ENCODE data around the gene MON1A. TPM values are rescaled to one million over a fixed set of nuclear protein-coding genes. Genes with fewer than 3 reads are reported as not detected.
"Not testable (repeated sequence)": the region's sequence is repeated elsewhere in the genome, so short reads cannot be mapped to it uniquely, and the experiment has no call there.

The MON1A gene
- total and polyA plus RNA-seq, 2 experiments from 2014 or later: 12.8 to 13.3 TPM

DNA sequence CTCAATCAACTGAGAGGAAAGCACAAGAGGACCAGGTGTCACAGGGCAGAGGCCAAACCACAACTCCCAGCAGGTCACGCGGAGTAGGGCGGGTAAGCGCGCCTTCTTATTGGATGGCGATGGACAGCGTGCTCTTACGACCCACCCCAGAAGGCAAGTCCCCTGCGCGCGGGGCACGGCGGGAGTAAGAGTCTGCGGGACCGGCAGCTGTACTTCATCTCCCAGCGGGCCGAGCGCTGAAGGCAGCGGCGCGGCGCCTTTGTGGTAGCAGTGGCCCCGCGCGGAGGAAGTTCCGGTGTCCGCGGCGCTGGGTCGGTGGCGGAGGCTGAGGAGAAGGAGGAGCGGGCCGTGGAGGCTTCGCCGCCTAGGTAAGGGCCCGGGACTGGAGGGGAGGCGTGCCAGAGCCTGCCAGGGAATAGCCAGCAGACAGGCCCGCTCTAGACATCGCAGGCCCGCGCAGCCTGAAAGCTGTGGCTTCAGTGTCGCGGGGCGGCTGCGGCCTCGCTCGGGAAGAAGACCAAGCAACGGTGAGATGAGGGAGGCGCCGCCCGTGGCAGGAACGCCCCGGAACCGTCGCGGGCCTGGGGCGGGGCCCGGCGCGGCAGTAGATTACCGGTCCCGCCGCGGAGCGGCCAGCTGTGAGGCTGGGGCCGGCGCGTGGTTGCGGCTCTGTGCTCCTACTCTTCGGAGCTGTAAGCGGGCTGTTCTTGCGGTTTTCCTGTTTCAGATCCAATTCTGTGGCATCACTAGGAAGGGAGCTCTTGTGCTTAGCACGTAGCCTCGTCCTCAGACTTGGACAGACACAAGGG is 10.5 kb upstream of the MON1A start, which contains the start of gene RBM6:
Gene RBM6, plus strand, starts transcription at position 293 of the 809 bp plus-strand sequence. CDS start 22,492 bp downstream, outside the sequence.
- H3K4me3 ChIP-seq: peak within 1 kb of the TSS; percentile 72
- TF ChIP-seq, protein P1, sequence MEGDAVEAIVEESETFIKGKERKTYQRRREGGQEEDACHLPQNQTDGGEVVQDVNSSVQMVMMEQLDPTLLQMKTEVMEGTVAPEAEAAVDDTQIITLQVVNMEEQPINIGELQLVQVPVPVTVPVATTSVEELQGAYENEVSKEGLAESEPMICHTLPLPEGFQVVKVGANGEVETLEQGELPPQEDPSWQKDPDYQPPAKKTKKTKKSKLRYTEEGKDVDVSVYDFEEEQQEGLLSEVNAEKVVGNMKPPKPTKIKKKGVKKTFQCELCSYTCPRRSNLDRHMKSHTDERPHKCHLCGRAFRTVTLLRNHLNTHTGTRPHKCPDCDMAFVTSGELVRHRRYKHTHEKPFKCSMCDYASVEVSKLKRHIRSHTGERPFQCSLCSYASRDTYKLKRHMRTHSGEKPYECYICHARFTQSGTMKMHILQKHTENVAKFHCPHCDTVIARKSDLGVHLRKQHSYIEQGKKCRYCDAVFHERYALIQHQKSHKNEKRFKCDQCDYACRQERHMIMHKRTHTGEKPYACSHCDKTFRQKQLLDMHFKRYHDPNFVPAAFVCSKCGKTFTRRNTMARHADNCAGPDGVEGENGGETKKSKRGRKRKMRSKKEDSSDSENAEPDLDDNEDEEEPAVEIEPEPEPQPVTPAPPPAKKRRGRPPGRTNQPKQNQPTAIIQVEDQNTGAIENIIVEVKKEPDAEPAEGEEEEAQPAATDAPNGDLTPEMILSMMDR (IDR thresholded peaks at IDR 0.05; ENCODE audit: low read depth, low read length): no peak
- no peaks in the 10 kb centered on the region for H3K4me1 ChIP-seq (ENCODE audit: low read depth)
- H3K9me3 ChIP-seq (ENCODE audit: low read depth): no peaks in the 10 kb centered on the region
- H3K27me3 ChIP-seq: no peaks in the 10 kb centered on the region
- peak within 1 kb of the TSS; percentile 95 for H3K27ac ChIP-seq
- no peaks in the 10 kb centered on the region for H3K36me3 ChIP-seq
- peak; percentile 98 to 99 for DNase-seq (ENCODE audit: low read depth in 1 of 2, low spot score in 1 of 2)

GRCh38 chr3:49937090-49937489 is 7.5 kb upstream of the MON1A start:
- no peaks in the 10 kb centered on the region for H3K4me1 ChIP-seq (ENCODE audit: low read depth)
- H3K4me3 ChIP-seq: no peak overlapping the region
- DNase-seq (ENCODE audit: low read depth in 1 of 2, low spot score in 1 of 2): no peak
- no peaks in the 10 kb centered on the region for H3K27me3 ChIP-seq
- no peaks in the 10 kb centered on the region for H3K9me3 ChIP-seq (ENCODE audit: low read depth)
- H3K36me3 ChIP-seq: no peaks in the 10 kb centered on the region
- H3K27ac ChIP-seq: no peak overlapping the region
- TF ChIP-seq, protein P1 (IDR thresholded peaks at IDR 0.05; ENCODE audit: low read depth, low read length): no peak

GRCh38 chr3:49932281-49932680 is 2.7 kb upstream of the MON1A start:
- H3K27ac ChIP-seq; H3K4me3 ChIP-seq; H3K9me3 ChIP-seq (ENCODE audit: low read depth): not testable (repeated sequence)

DNA sequence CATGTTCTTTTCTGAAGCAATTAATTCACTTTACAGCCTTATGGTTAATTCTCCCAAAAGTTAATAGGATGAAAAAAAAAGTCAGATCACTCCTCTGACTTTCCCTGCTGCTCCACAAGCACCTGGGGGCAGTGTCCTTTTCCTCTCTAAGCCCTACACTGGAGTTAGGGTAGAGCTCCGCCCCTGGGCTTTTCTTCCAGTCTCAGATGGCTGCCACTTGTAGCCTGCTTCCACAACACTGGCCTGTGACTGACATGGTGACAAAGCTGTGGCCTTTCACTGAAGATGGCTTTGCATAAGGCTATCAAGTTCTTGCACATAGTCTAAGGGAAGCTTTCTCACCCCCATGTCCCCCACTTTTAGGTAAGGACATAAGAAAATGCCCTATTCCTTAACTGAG is 1.3 kb upstream of the MON1A start:
- peak in 1 of 2 donors; percentile 81 for DNase-seq (ENCODE audit: low read depth in 1 of 2, low spot score in 1 of 2)
- peak overlapping the region; percentile 86 for H3K27ac ChIP-seq
- H3K9me3 ChIP-seq (ENCODE audit: low read depth): no peaks in the 10 kb centered on the region
- no peaks in the 10 kb centered on the region for H3K27me3 ChIP-seq
- TF ChIP-seq, protein P1 (IDR thresholded peaks at IDR 0.05; ENCODE audit: low read depth, low read length): no peak
- H3K4me1 ChIP-seq (ENCODE audit: low read depth): peaks cover 11% of the 10 kb centered on the region
- no peaks in the 10 kb centered on the region for H3K36me3 ChIP-seq
- H3K4me3 ChIP-seq: no peak overlapping the region

More at GRCh38 chr3:49932281-49932680, 2.7 kb upstream of the MON1A start:
- H3K36me3 ChIP-seq; H3K27me3 ChIP-seq; DNase-seq (ENCODE audit: low read depth in 1 of 2, low spot score in 1 of 2): not testable (repeated sequence)
- peaks cover 11% of the 10 kb centered on the region for H3K4me1 ChIP-seq (ENCODE audit: low read depth)

DNA sequence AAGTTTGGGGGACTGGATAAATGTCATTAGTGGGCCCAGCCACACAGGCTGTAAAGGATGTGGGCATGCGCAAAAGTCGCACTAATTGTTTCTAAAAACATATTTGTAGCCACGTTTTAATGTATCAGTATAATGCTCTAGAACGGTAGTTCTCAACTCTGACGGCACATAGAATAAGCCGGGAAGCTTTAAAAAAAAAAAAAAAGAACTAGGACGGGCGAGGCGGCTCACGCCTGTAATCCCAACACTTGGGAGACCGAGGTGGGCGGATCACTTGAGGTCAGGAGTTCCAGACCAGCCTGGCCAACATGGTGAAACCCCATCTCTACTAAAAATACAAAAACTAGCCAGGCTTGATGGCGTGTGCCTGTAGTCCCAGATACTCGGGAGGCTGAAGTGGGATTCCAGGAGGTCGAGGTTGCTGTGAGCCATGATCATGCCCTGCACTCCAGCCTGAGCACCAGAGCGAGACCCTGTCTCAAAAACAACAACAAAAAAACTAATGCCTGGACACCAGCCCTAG is 618 bp upstream of the MON1A start:
- Histone ChIP-seq H3K4me1 (ENCODE audit: low read depth) (peaks cover 11% of the 10 kb centered on the region), H3K27ac (peak overlapping the region; percentile 86), H3K9me3 (ENCODE audit: low read depth) (no peaks in the 10 kb centered on the region), H3K4me3 (peak overlapping the region; percentile 52), H3K36me3 (no peaks in the 10 kb centered on the region), H3K27me3 (no peaks in the 10 kb centered on the region)
- TF ChIP-seq, protein P1 (IDR thresholded peaks at IDR 0.05; ENCODE audit: low read depth, low read length): no peak
- DNase-seq (ENCODE audit: low read depth in 1 of 2, low spot score in 1 of 2): no peak

- H3K36me3 ChIP-seq: no peaks in the 10 kb centered on the region
- H3K4me3 ChIP-seq: no peak overlapping the region
- no peak for DNase-seq (ENCODE audit: low read depth in 1 of 2, low spot score in 1 of 2)
These were observed 1.1 kb downstream of the MON1A start for GRCh38 chr3:49928481-49929017.

More at GRCh38 chr3:49928481-49929017, 1.1 kb downstream of the MON1A start:
- Histone ChIP-seq H3K27ac (no peak overlapping the region), H3K27me3 (no peaks in the 10 kb centered on the region), H3K4me1 (ENCODE audit: low read depth) (peaks cover 11% of the 10 kb centered on the region), H3K9me3 (ENCODE audit: low read depth) (no peaks in the 10 kb centered on the region)
- TF ChIP-seq, protein P1 (IDR thresholded peaks at IDR 0.05; ENCODE audit: low read depth, low read length): no peak

All from cardiac muscle cell (in vitro differentiated cells and primary cell).